HG02884 (cell line): ENCODE results near the gene FAM3B.

Source experiments
- ATAC-seq: cut with Tn5 transposase; IDR thresholded peaks from one replicate; pipeline ENCODE4 v1.9.1; 2021; ENCODE audit warnings: mild to moderate bottlenecking, moderate library complexity; ENCODE audit not compliant: unreplicated experiment

The FAM3B gene

GRCh38 chr21:41367945-41368734 lies 51.5 kb downstream of the FAM3B start:
- ATAC-seq: peak; percentile 57

GRCh38 chr21:41368735-41369104 lies 52.1 kb downstream of the FAM3B start:
- ATAC-seq: no peak

GRCh38 chr21:41369105-41369919 lies 52.7 kb downstream of the FAM3B start:
- no peak for ATAC-seq

DNA sequence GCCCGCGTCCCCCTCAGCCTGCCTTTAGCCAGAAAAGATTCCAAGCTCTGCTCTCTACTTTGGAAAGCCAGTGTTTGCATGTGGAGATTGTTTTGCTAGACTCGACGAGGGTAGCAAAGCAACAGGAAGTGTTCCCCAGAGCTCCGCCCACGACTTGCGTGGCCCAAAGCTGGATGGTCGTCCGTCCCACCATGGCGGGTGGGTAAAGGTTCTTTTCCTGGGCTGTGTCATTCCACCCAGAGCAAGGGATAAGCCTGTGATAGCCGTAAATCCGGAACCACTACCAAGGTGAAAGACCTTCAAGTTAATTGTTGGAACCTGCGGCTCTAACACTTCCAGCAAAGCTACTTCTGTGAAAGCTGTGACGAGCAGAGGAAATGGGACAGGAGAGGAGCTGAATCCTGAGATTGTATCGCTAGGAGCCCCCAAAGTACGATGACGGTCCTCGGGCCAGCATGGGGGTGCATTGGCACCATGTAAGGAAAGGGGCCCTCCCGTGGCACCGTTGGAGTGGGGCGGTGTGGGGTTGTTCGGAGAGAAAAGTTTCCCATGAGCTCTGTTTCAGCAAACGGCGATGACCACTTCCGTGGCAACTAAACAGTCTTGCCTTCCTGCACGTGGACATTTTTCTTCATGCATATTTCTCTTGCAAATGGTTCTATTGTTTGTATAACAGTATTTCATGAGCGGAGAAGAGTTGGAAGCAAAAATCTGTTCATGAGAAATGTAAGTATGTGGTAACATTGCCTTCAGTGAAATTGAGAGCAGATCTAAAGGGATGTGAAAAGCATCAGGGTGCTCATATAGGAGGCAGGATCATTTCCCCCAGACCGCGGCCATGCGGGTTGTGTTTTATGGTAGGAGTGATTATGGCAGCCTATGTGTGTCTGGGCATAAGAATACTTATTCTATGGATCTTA lies 53.6 kb downstream of the FAM3B start:
- ATAC-seq: no peak

DNA sequence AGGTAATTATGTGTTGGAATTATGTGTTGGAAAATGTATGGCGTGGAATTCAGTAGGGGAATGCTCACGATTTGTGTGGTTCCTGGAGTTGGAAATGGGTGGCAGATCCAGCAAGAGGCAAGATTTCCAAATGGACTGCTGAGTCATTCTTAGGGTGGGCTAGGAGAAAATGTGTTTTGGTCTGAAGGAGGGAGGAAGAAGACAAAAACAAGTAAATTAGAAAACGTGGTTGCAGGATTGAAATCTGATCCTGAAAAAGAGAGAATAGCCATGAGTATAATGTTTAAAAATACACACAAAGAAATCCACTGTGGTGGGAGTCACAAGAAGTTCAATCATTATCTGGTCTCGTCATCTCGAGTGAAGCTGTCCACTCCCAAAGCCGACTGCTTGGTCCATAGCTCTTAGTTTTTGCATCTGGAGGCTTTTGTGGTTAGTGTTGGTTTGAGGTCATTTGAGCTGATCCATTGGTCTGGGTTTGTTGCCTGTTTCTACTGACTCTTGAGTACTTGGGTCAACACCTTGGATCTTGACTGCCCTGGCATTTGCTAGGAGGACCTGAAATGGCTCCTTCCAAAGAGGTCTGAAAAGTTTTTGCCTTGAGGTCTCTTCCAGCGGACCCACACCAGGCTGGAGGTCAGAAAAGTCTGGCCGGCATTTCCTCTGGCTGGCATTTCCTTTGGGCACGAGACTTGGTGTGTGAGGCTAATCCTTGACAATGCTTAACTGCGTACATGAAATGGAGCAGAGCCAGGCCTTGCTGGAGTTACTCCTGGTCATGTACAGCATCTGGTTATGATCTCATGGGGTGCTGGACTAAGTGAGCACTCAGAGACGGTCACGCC lies 54.5 kb downstream of the FAM3B start:
- ATAC-seq: no peak

GRCh38 chr21:41371685-41372030 lies 55.1 kb downstream of the FAM3B start:
- ATAC-seq: no peak

- no peak for ATAC-seq
Measured at GRCh38 chr21:41373253-41373652, 56.7 kb downstream of the FAM3B start.

DNA sequence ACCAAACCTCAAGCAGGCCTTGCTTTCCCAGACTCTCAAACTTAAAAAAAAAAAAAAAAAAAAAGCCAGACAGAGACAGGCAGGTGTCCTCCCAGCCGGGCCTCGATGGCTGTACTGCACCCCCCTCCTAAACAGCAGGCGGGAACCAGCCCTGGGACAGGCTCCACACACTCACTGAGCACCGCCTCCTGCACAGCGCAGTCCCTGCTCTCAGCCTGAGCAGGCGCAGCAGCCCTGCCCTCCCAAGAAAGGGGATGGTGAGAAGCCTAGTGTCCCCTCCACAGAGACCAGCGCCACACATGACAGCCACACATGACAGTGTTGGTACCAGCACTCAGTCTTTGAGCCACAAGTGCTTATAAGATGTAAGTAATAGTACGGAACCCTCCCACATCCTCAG lies 57.2 kb downstream of the FAM3B start:
- no peak for ATAC-seq

DNA sequence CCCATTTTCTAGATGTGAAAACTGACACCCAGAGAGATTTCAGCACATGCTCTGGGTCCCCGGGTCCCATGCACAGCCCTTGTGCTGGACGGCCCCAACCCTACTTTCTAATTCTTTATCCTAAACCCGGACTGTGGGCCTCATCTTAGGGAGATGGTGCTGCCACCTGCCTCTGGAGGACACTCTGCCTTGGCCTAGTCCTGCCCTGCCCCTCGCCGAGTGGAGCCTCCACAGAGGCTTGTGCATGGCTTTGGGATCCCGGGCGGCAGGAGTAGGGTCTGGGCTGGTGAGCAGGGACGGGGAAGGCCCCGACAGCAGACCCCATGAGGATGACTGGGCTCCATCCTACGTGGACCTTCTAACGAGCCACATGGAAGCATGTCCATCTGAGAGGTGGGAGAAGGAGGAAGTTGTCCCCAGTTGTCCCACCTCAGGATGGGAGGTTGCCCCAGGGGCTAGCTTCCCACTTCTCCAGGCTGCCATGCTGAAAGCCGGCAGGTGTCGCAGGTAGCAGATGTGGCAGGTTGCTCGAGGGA lies 57.6 kb downstream of the FAM3B start:
- no peak for ATAC-seq

GRCh38 chr21:41374867-41375533 lies 58.4 kb downstream of the FAM3B start:
- no peak for ATAC-seq

- ATAC-seq: no peak
Measured at GRCh38 chr21:41375875-41376274, 59.3 kb downstream of the FAM3B start.

GRCh38 chr21:41377715-41378114 lies 61.1 kb downstream of the FAM3B start:
- ATAC-seq: no peak

GRCh38 chr21:41378849-41379248 lies 62.2 kb downstream of the FAM3B start:
- no peak for ATAC-seq

- ATAC-seq: no peak
Measured at GRCh38 chr21:41379901-41380300, 63.3 kb downstream of the FAM3B start.

GRCh38 chr21:41381731-41382130 lies 65.1 kb downstream of the FAM3B start:
- ATAC-seq: no peak

- ATAC-seq: no peak
Measured at GRCh38 chr21:41387042-41387819, 70.6 kb downstream of the FAM3B start.

DNA sequence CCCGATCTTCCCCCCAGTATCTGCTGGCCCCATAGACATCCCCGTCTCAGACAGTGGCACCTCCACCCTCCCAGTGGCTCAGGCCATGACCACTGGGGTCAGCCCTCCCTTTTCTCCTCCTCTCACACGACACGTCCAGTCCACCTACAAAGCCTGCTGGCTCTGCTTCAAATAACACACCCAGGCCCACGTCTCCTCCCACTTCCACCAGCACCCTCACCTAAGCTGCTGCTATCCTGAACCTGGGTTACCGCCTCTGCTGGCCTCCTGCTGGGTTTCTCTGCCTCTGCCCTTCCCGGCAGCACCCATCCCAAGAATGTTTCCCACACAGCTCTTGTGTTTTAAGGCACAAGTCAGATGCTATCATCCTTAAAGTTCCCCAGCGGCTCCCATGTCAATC lies 71.2 kb downstream of the FAM3B start:
- ATAC-seq: no peak

- no peak for ATAC-seq
Measured at GRCh38 chr21:41388259-41388658, 71.7 kb downstream of the FAM3B start.
